NCI-H2171 treated with DMSO at 0.1 percent for 48 hours (cell line): ENCODE results near the gene OLFM4.
A peak's percentile ranks its signal among the peaks of the same experiment; 100 is the strongest.
"Not testable (repeated sequence)": the region's sequence is repeated elsewhere in the genome, so short reads cannot be mapped to it uniquely, and the experiment has no call there.

Experiments used
- DNase-seq: peaks from one replicate; lab custom pipeline; 2025; lab: John Stamatoyannopoulos, UW

The OLFM4 gene, protein sequence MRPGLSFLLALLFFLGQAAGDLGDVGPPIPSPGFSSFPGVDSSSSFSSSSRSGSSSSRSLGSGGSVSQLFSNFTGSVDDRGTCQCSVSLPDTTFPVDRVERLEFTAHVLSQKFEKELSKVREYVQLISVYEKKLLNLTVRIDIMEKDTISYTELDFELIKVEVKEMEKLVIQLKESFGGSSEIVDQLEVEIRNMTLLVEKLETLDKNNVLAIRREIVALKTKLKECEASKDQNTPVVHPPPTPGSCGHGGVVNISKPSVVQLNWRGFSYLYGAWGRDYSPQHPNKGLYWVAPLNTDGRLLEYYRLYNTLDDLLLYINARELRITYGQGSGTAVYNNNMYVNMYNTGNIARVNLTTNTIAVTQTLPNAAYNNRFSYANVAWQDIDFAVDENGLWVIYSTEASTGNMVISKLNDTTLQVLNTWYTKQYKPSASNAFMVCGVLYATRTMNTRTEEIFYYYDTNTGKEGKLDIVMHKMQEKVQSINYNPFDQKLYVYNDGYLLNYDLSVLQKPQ

DNA sequence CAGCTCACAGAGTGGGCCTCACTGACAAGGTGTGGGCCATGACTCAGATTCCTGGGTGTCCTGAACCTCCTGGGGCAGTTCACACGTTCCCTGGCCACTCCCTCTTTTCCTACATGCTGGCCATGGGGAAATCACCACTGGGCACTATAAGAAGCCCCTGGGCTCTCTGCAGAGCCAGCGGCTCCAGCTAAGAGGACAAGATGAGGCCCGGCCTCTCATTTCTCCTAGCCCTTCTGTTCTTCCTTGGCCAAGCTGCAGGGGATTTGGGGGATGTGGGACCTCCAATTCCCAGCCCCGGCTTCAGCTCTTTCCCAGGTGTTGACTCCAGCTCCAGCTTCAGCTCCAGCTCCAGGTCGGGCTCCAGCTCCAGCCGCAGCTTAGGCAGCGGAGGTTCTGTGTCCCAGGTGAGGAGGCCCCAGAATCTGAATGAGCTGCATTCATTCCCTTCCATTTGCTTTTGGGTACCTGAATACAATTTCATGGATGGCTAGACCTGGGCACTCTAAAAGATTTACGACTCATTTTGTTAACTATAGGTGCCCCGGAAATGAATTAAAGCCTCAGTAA, at the start of gene OLFM4:
Gene OLFM4 (plus strand): TSS at position 177 of the 567 bp plus-strand sequence. CDS start 24 bp downstream, at position 201.
- DNase-seq = no peak

DNA sequence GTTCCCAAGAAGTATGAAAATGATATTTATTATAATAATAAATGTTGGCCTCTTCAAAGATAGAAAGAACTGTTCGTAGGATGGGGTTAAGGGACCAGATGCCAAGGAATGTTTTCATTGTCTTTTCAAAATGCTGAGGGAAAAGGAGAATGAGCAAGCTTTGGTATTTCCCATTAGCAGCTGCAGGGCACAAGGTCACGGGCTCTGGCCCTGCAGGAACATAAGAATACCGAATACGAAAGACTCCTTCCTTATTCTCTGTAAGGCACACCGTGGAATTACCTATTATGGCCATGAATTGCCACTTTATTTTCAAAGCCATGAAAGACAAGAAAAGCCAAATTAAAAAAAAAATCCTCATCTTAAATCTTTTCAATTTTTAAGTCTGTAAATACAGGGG, 49.6 kb upstream of the OLFM4 start:
- DNase-seq = no peak

DNA sequence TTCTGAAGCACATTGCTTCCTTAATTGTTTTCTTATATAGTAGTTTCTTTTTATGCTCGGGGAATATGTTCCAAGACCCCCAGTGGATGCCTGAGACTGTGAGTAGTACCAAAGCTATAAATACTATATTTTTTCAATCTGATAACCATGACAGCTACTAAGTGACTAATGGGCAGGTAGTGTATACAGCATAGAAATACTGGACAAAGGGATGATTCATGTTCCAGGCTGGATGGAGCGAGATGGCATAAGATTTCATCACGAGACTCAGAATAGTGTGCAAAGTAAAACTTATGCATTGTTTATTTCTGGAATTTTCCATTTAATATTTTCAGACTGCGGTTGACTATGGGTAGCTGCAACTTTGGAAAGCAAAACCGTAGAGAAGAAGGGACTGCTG, 47.9 kb upstream of the OLFM4 start:
- DNase-seq = no peak

DNA sequence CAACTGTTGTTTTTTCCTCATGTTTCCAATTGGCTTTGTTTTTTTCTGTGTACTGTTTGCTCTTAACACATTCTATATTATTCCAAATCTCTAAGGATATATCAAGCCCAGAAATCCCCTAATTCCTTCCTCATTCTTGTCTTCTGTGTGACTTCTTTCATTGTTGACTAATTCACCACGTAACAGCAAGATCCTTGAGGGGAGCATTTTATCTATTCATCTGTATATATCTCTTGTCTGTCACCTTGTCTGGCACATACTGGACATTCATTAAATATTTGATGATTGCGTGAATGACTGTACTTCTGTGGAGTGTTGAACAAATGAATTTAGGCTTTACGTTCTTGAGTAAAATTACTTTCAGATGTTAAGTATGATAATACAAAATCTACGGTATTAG, 44.8 kb upstream of the OLFM4 start:
- no peak for DNase-seq

DNA sequence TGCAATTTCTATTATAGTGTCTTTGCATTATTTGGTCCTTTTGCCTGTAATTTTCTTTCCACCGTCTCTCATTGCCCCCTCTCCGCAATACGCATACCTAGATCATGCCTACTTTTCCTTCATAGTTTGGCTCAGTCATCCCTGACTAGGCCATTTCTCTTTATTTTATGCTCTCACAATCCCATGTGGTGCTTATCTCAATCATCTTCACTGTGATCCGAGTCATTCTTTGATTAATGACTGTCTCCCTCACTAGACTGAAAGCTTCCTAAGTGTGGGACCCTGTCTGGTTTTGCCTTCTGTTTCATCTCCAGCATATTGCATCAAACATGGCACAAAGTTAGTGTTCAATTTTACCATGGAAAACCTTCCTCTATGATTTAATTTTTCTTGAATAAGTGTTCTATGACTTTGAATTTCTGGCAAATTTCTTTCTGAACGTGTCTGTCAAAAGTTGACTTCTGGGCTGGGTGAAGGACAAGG, 43.7 kb upstream of the OLFM4 start:
- DNase-seq = no peak

DNA sequence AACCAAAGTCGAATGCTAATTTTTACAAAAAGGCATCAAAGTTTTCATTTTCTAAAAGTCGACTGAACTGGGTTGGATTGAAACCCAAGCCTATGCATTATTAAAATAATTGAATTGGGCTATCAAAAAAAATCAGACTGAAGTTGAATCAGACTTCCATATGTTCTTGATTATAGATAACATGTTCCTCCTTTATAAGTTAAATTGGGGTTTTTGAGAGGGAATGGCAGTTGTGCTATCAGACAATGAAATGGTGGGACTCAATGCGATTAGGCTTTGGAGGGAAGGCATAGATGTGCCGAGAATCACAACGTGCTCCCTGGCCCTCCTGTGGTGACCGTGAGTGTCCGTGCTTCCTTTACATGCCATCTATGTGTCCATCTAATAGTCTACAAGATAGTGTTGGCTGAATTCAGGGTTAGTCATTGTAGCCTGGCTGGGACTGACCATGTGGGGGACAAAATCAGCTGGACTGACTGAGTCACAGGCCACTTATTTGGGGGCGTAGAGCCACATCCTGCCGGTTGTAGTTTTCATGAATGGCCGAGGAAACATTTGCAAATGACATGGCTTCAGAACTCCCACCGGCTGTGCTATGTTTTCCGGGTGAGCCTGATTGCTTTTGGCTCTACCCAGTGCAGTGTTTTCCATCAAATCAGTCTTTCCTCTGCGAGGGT, 37.1 kb upstream of the OLFM4 start:
- DNase-seq = no peak

DNA sequence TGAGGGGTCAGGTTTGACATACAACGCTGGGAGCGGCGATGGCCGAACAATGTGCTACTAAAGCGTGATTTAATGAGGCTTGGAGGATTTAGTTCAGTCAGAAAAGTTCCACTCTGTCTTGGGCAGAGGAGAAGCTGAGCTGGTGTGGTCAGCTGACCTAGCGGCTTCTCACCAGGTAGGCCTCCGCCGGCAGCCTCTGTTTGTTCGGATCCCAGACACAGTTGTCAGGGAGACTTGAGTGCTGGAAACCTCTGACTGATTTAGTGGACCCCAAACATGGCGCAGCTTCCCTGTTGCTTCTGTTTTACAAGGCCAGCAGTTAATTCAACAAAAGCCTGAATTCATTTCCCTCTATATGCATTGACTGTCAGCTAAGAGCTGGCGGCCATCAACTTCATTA, 36.5 kb upstream of the OLFM4 start:
- DNase-seq = no peak

DNA sequence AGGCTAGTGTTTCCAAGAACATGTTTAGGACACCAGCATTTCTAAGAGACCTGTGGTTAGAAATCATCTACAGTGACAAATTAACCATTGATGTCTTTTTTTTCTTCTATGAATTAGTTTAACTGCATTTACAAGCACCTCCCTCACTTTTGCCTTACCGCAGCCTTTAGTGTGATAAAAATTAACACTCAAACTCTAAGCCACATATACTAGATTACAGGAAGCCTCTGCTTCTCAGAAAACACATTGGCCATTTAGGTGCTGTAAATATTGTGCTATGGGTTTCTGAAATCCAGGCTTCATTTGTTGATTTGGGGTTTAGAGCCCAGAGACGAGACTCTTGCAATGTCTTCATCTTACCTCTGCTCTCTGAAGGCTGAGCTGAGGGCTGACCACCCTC, 34.6 kb upstream of the OLFM4 start:
- DNase-seq = no peak

DNA sequence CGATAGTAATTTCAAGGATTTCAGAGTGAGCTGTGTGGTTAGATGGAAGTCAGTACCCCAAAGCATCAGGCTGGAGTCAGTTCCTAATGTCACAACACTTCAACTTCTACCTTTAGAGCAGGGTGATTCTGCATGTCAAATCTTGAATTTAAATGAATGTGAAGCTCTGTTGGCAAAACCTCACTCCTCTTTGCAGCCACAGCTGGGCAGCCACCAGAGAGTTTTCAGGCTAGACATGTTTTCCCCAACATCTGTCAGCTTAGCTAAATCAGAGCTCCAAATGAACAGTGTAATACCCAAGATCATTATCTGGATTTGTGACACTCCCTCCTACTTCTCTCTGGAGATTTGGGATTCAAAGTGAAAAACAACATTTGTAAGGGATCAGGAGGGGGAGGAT, 33.7 kb upstream of the OLFM4 start:
- DNase-seq = peak; percentile 88

DNA sequence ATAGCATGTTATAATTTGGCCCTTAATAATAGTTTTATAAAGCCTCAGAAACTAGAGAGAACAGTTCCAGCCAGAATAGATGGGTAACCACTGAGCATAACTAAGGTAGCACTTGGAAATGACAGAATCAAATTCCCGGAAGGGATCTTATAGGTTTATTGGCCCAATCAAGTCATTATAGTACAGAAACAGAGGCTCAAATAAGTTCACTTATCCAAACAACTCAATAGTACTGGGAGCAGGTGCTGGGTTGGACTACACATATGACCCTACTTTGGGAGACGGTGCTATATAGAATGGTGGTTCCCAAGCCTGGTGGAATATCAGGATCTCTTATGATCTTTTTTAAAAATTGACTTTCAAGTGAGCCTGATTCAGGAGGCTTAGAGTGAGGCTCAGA, 32.7 kb upstream of the OLFM4 start:
- DNase-seq = no peak

DNA sequence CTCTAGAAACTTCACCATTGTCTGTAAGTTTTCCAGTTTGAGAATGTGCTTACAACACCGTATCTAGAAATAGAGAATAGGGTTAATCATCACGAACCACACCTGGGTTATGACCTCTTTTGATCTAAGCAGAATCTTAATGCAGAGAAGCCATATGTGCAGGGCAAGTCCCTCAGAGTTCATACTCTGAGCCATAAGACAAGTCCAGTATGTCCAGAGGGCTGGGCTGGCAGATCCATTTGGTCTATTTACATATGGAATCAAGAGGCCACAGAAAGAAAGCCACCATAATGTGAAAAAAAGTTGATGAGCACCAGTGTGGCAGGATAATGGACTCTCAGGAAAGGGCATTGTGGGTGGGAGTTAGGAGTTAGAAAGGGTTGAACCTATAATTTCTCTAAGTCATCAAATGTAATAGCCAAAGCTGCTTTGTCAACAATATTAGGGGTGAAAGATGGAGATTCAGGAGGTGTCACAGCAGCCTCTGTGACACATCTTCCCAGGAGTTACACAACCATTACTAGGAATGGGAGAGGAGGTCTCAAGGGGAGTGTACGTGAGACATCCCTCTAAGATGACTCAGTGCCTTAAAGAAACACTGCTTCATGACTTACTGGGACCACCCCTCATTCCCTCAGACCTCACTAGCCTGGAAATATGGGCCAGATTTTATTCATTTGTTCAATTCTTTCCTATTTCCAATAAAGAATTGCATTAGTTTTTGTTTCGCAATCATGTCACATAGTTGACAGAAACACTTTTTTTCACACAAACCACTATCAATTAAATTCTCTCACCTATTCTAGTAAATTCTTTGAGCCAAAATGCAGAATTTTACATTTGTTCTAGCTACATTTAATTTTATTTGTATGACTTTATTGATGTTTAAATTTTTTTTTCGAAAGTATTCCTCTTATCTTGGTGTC, 30.4 kb upstream of the OLFM4 start:
- DNase-seq = no peak

DNA sequence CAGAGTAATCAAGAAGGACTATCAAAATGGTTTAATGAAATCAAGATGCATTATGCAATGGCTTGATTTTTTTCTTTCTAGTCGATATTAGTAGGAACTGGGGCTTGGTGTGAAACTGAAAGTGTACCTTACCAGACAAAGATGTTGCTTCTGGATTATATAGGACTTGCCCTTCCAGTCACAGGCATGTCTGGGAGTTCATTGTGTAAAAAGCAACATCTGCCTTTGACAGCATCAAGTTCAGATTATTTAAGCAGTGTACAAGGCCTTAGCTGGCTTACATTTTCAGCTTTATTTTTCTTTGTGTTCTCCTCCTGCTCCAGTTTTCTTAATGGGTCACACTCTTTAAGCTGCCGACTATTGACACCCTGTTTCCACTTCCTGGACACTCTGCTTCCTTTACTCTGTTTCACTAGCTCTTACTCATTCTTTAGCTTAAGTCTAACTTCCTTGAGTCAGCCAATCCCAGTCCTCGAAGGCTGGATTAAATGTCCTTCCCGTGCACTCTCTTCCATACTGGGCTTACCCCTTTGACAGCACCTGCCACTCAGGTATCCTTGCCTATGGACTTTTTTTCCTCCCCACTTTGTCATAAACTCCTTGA, 29.4 kb upstream of the OLFM4 start:
- DNase-seq = no peak

DNA sequence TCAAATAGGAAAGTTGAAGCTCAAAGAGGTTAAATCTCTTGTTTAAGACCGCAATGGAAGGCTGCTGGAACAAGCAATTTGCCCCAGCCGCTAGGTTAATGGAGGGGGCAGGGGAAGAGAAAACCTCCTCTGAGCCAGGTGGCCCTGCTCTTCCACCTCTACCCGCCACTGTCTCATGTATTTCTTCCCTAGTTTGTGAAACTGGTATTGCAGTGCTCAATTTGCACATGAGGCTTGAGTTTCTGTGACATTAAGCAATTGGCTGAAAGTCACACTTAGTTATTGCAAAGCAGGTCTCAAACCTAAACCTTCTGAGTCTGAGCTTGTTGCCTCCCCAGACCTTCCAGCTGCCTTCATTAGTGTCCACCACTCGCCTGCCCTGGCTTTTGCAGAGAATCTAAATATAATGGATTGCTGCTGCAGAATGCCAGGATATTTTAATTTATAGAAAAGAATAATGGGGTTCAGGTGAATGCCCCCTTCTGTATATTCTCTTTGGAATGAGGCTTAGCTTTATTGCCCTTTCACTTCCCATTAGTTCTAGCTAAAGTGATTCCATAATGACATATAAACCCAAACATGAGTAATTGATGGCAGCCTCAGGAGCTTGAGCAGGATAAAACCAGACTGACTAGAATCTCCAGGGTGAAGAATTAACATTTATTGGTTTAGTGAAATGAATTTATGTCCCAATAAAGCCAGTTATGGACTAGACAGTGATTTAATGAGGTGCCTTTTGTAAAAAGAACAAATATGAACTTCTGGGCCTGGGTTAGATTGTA, 27.0 kb upstream of the OLFM4 start:
- no peak for DNase-seq

DNA sequence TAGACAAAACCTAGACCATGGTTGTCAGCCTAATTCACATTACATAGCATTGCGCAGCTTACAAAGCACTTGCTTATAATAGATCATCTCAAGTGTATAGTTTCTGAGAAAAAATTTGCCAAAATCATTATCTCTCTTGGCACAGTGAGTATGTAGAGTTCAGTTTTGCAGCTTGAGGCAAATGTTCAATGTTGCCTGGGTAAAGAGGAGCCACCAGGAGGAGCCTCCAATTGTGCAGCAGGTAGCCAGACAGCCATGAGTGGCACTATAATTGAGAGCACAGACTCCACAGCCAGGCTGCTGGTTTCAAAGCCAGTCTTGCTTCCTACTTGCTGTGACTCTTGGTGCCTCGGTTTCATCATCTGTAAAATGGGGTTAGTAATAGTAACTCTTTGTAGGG, 24.0 kb upstream of the OLFM4 start:
- DNase-seq = peak; percentile 71

DNA sequence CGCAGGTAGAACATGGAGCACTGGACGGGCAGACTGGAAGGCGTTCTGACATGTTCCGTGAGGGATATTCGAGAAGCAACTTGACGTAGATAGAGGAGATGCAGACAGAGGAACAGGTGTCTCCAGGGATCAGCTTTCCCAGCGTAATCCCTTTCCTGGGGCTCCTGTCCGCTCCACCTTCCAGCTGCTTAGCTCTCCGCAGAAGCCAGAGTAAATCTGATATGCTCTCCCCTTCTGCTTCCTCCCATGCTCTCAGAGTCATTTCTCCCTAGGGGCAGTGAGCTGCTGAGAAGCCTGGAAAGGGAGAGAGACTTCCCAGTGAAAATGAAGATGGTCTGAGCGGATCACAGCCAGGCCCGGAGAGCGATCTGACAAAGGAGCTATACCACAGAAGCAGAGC, 23.0 kb upstream of the OLFM4 start:
- peak; percentile 100 for DNase-seq

DNA sequence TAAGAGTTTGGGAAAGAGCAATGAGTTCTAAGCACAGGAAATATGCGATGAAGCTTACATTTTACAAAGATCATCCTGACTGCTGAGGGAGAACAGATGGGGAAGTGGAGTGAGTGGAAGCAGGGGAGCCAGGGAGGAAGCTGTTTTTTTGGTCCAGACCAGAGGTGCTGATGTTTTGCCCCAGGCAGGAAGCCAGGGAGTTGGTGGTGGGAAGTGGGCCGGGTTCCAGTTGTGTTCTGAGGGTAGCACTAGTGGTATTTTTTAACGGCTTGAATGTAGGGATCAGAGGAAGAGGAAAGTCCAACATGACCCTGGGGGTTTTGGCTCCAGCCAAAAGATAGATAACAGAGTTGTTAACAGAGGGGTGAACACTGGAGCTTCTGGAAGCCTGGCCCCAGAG, 20.7 kb upstream of the OLFM4 start:
- peak; percentile 64 for DNase-seq

DNA sequence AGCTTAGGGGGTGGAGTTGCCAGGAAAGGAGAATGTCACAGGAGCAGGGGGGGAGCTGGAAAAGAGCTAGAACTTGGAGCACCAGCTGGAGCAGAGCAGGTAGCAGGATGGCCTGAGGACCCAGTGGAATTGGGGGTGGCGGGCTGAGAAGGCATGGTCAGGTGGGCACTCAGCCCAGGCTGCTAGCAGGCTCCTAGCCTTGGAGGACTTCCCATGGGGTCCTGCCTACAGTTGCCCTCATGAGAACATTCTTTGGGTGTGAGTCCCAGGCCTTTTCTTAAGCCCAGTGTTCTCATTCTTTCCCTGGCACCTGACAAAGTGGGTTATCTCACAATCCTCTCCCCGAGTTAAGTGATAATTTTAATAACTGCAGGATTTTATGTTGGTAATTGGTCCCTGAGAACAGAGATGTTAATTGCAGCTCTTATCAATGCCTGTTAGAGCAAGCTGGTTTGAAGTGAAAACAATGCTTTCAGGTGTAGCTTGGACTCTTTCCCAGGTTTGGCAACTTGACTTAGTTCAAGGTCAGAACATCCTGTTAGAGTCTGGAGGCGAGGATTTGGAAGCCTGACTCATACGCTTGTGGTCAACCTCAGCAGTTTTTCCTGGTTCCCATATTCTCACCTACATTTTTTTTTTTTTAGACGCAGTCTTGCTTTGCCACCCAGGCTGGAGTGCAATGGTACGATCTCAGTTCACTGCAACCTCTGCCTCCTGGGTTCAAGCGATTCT, 18.1 kb upstream of the OLFM4 start:
- peak; percentile 37 for DNase-seq

DNA sequence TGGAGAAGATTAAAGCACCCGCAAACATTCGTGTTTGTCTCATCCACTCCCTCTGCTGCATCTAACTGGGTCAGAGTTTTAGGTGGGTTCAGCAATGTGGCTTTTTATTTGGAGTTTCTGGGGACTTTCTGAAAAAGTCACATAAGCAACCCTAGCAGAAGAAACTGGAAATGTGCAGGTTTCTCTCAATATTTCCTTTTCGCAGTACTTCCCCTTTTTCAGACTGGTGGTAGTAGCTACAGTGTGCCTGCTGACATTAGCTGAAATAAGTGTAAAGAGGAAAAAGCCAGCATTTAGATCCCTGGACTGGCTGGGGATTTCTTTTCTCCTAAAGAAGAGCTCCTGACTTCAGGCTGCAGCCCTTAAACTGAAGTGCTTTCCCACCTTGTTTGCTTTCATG, 15.9 kb upstream of the OLFM4 start:
- DNase-seq = no peak

DNA sequence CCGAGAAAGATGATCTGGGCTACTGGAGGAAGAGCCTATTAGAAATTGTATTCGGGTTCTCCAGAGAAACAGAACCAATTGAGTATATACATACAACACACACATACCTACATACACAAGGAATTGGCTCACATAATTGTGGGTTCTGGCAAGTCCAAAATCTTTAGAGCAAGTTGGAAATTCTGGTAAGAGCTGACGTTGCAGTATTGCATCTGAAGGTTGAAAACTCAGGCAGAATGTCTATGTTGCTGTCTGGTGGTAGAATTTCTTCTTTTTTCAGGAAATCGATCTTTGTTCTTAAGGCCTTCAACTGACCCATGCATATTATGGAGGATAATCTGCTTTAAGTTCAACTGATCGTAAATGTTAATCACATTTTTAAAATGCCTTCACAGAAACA, 15.5 kb upstream of the OLFM4 start:
- no peak for DNase-seq

DNA sequence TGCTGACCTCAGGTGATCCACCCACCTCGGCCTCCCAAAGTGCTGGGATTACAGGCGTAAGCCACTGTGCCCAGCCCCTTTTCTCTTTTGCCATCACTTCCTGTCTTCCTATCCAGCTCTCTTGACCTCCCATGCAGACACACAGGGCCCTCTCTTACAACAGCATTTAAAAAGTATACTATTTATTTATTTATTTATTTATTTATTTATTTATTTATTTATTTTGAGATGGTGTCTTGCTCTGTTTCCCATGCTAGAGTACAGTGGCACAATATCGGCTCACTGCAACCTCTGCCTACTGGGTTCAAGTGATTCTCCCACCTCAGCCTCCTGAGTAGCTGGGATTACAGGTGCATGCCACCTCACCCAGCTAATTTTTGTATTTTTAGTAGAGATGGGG, 14.6 kb upstream of the OLFM4 start:
- not testable (repeated sequence) for DNase-seq
